ENCODE data around the gene PAN2. TPM values are rescaled to one million over a fixed set of nuclear protein-coding genes. Genes with fewer than 3 reads are reported as not detected.
"Not testable (repeated sequence)": the region's sequence is repeated elsewhere in the genome, so short reads cannot be mapped to it uniquely, and the experiment has no call there.

Gene PAN2
- total RNA-seq, 2 donors from 2014 or later, result 54.0 to 71.4 TPM

DNA sequence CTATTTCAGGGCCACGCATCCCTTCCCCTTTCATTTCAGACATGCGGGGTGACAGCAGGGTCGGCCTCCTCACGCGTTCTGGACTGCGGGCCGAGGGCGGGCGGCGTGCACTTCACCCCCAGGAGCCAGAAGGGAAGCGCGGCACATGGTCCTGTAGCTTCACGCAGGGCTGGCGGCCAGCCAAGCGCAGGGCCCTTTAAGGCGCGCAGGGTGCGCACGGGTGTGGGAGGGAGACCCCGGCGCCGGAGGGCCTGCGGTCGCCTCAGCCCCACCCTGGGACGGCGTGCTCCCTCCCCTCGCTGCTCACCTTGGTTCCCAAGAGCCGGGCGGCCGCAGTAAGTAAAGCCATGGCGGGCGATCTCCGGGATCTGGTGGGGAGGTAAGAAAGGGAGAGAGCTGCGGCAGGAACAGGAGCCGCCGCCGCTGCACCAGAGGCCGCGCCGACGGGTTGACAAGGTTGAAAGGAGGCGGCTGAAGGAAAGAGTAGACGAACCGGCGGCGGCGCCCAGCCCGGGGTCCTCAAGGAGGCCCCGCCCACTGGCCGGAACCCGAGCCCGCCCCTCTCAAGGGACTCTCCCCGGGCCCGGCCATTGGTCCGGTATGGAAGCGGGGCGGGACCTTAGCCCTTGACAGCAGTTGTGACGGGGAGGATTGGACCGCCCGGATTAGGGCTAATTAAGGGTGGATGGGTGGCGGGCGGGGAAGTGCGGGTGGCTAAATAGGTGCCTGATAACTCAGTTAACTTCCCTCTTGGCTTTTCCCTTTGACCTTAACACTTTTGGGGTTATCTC is 33.8 kb downstream of the PAN2 start, which contains the start of gene CS:
Gene CS (minus strand): TSS at position 478 of the 791 bp plus-strand sequence. CDS start 129 bp downstream, at position 349.
- ATAC-seq (peak; percentile 97 to 99), DNase-seq (ENCODE audit: low spot score in 2 of 2) (peak; percentile 95 to 98)
- no peaks in the 10 kb centered on the region for H3K9me3 Mint-ChIP-seq
- H3K27ac Mint-ChIP-seq, result peak within 1 kb of the TSS; percentile 92 to 95
- peaks cover 25 to 37% of the 10 kb centered on the region in 2 donors for H3K36me3 Mint-ChIP-seq

DNA sequence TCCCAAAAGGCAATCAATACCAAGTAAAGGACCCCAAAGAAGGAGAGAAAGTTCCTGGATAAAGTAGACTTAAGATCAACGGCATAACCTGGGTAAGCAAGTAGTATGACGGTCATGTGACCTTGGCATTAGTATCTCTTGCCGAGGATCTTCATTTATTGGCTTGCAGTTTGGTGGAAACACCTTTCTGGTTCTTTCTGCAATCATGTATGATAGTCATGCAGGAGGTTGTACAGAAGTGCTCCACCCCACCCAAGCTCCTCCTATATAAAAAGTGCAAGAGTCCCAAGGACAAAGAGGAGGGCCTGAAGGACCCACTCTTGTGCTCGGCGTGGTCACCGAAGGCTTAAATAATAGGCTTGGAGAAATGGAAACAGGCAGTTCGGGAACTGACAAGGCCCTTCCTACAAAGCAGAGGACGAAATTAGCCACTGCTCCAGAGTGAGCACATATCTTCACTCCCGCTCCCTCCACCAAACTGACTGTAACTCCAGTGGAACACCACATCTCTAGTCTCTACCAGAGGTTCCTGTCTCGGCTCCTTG is 34.4 kb downstream of the PAN2 start:
- Mint-ChIP-seq H3K27ac (peak overlapping the region; percentile 91 to 92), H3K36me3 (peaks cover 25 to 37% of the 10 kb centered on the region in 2 donors), H3K9me3 (no peaks in the 10 kb centered on the region)
- peak in 1 of 2 donors; percentile 23 for DNase-seq (ENCODE audit: low spot score in 2 of 2)
- peak in 1 of 2 donors; percentile 20 for ATAC-seq

DNA sequence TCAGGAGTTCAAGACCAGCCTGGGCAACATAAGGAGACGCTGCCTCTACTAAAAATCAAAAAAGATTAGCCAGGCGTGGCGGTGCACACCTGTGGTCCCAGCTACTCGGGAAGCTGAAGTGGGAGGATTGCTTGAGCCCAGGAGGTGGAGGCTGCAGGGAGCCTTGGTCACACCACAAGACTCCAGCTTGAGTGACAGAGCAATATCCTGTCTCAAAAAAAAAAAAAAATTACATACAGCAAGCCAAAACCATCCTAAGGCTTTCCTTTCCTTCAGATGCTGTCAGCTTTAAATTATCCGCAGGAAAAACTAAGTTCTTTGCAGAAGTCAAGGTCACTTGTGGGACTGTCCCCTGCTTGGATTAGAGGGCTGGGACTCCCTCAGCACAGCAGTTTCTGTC is 35.0 kb downstream of the PAN2 start:
- ATAC-seq (no peak), DNase-seq (ENCODE audit: low spot score in 2 of 2) (no peak)
- Mint-ChIP-seq H3K9me3 (no peaks in the 10 kb centered on the region), H3K36me3 (peaks cover 25 to 37% of the 10 kb centered on the region in 2 donors), H3K27ac (peak overlapping the region; percentile 91 to 92)

DNA sequence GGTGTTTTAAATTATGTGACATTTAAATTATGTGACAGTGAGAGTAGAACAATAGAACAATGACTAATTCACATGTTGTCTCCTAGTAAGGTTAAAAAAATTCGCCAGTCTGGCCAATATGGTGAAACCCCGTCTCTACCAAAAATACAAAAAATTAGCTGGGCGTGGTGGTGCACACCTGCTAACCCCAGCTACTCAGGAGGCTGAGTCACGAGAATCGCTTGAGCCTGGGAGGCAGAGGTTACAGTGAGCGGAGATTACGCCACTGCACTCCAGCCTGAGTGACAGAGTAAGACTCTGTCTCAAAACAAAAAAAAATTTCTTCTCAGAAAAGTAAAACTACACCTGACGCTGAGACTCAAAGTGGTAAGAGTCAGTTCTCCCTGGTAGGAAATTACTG is 36.4 kb downstream of the PAN2 start:
- no peak for DNase-seq (ENCODE audit: low spot score in 2 of 2)
- Mint-ChIP-seq H3K36me3 (peaks cover 25 to 37% of the 10 kb centered on the region in 2 donors), H3K27ac (peak overlapping the region in 1 of 2 donors; percentile 92), H3K9me3 (no peaks in the 10 kb centered on the region)
- ATAC-seq, result no peak

DNA sequence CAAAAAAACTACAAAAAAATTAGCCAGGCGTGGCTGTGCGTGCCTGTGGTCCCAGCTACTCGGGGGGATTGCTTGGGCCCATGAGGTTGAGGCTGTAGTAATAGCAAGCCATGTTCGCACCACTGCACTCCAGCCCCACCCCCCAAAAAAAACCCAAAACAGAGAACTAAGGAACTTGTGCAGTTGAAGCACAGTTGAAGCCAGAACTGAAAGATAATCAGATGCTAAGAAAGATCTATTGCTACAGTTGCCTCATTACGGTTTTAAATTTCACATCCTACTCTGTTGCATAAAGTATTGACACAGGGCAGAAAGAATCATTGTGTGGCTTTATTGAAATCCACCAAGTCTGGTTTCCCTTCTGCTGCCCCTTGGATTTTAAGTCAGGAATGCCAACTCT is 37.5 kb downstream of the PAN2 start:
- Mint-ChIP-seq H3K27ac (peak overlapping the region in 1 of 2 donors; percentile 68), H3K9me3 (no peaks in the 10 kb centered on the region), H3K36me3 (peaks cover 27 to 41% of the 10 kb centered on the region in 2 donors)
- DNase-seq (ENCODE audit: low spot score in 2 of 2) (no peak), ATAC-seq (no peak)

DNA sequence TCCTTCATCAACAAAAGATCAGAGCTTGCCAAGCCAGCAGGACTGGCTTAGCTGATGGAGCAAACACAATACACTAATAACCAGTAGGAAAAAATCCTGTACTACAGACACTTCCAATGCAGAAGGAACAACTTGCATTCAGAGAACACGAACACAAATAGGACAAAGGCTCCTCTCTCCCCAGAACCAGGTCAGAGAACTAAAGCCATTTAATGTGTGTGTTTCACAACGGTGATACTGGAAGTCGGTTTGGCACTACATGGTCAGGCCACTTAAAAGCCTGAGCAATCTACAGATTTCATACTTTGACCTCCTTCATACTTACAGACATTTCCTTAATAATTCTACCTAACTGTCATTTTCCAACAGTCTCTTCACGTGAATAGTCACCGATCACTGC is 40.0 kb downstream of the PAN2 start:
- DNase-seq (ENCODE audit: low spot score in 2 of 2) (no peak), ATAC-seq (no peak)
- H3K9me3 Mint-ChIP-seq, result no peaks in the 10 kb centered on the region
- H3K27ac Mint-ChIP-seq, result no peak overlapping the region
- peaks cover 21 to 34% of the 10 kb centered on the region in 2 donors for H3K36me3 Mint-ChIP-seq

DNA sequence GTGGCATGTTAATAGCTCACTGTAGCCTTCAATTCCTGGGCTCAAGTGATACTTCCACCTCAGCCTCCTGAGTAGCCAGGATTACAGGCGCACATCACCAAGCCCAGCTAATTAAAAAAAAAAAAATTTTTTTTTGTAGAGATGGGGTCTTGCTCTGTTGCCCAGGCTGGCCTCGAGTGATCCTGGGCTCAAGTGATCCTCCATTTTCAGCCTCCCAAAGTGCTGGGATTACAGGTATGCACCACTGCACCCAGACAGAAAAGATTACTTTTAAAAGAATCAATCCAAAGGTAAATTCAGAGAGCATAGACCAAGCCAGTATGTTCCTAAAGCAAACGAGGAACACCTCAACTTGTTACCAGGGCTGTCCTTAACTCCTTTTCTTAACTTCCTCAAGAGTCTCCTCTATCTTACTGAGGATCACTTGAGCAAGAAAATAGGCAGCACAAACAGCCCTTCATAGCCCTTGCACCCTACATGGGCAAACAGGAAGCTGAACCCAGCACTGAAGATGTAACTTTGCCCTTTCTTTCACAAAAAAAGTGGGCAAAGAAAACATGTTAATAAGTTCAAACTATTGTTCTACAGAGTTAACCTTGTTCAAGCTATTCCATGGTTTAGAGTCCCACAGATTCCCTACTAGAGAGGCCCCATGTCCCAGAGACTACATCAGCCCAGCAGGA is 45.0 kb downstream of the PAN2 start:
- ATAC-seq (no peak), DNase-seq (ENCODE audit: low spot score in 2 of 2) (no peak)
- Mint-ChIP-seq H3K36me3 (peaks cover 10 to 22% of the 10 kb centered on the region in 2 donors), H3K27ac (no peak overlapping the region), H3K9me3 (no peaks in the 10 kb centered on the region)

DNA sequence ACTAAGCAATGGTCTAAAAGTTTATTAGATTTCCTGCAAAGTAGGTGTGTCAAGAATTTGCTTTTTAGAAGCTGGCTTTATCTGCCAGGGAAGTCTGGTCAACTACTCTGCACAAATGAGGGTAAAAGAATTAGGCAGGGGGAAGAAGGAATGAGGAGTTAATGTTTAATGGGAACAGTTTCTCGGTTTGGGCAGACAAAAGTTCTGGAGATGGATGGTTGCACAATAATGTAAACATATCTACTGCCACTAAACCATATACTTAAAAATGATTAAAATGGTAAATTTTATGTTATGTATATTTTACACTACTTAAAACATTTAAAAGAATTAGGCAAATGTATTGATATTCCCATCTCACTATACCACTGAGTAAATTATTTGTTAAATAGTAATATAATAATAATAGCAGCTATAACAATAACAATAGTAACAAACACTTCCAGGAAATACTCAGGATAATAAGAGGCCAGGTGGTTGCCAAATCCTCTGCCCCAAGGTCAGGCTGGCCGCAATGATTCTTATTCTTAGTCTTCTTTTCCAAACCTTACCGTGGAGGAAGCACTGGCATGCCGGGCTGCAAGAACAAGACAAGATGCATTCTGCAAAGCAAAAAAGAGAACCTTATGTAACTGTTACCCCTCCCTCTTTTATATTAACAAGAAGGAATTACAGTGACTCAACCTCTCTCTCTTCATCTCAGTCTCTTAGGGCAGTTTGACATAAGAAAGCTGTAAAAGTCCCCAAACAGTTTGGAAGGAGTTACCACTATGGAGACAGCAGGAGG is 47.6 kb downstream of the PAN2 start:
- Mint-ChIP-seq H3K36me3 (peaks cover 8 to 24% of the 10 kb centered on the region in 2 donors), H3K27ac (no peak overlapping the region), H3K9me3 (no peaks in the 10 kb centered on the region)
- no peak for ATAC-seq
- DNase-seq (ENCODE audit: low spot score in 2 of 2), result no peak

DNA sequence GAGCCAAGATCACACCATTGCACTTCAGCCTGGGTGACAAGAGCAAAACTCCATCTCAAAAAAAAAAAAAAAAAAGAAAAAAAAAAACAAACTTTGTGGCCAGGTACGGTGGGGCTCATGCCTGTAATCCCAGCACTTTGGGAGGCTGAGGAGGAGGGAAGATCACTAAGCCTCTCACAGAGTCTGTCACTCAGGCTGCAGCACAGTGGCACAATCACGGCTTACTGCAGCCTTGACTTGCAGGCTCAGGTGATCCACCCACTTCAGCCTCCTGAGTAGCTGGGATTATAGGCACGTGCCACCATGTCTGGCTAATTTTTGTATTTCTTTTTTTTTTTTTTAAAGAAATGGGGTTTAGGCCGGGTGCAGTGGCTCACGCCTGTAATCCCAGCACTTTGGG is 49.5 kb downstream of the PAN2 start:
- ATAC-seq; H3K27ac Mint-ChIP-seq; H3K9me3 Mint-ChIP-seq; DNase-seq (ENCODE audit: low spot score in 2 of 2): not testable (repeated sequence)
- peaks cover 9 to 22% of the 10 kb centered on the region in 2 donors for H3K36me3 Mint-ChIP-seq

DNA sequence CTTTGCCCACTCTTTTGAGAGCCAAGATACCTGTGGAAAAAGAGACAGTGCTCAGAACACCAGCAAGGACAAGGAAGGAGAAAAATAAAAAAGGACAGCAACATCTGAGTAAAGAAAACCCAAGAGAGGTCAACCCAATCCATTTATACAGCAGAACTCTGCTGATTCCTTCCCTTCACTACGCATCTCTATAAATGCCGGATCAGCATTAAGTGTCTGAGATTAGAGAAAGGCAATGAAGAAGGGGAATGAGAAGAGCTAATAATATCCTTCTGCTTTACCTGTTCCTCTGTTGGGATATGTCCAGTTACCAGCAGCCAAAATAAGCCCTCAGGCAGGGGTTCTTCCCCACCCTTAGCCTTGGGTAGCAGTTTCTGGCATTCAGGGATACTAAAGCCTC is 51.2 kb downstream of the PAN2 start:
- Mint-ChIP-seq H3K36me3 (peaks cover 9 to 27% of the 10 kb centered on the region in 2 donors), H3K27ac (peak overlapping the region; percentile 25 to 84), H3K9me3 (no peaks in the 10 kb centered on the region)
- ATAC-seq (no peak), DNase-seq (ENCODE audit: low spot score in 2 of 2) (no peak)

DNA sequence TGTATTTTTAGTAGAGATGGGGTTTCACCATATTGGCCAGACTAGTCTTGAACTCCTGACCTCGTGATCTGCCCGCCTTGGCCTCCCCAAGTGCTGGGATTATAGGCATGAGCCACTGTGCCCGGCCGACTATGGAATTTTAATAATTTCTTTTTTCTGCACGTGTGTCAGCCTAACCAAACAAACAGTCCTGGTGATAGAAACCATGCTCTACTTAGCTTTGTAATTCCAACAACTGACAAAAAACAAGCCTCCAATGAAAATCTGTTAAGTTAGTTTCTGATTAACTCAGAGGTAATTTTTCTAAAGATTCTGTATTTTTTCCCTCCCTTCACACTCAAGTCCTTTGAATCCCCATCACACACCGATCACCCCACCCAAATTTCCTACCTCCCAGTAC is 51.8 kb downstream of the PAN2 start:
- no peak for DNase-seq (ENCODE audit: low spot score in 2 of 2)
- H3K36me3 Mint-ChIP-seq, result peaks cover 9 to 27% of the 10 kb centered on the region in 2 donors
- H3K9me3 Mint-ChIP-seq, result no peaks in the 10 kb centered on the region
- ATAC-seq, result no peak
- peak overlapping the region in 1 of 2 donors; percentile 77 for H3K27ac Mint-ChIP-seq

DNA sequence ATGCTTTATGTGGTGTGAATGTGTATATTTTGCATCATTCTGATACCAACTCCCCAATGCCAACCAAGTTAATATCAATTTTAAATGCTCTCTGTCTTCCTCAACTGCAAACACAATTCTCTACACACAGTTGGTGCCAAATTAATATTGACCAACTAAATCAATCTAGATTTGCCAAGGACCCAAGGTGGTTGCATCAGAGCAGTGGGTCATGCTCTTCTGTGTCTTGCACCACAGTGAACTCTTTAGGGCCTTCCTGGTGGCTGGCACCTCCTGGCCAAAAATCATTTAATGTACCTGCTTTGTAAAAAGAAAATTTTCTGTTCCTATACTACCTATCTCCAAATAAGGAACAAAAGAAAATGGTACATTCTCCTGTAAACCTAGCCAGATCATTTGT is 53.0 kb downstream of the PAN2 start:
- DNase-seq (ENCODE audit: low spot score in 2 of 2), result no peak
- Mint-ChIP-seq H3K36me3 (peaks cover 11 to 28% of the 10 kb centered on the region in 2 donors), H3K9me3 (no peaks in the 10 kb centered on the region), H3K27ac (peak overlapping the region in 1 of 2 donors; percentile 17)
- no peak for ATAC-seq

DNA sequence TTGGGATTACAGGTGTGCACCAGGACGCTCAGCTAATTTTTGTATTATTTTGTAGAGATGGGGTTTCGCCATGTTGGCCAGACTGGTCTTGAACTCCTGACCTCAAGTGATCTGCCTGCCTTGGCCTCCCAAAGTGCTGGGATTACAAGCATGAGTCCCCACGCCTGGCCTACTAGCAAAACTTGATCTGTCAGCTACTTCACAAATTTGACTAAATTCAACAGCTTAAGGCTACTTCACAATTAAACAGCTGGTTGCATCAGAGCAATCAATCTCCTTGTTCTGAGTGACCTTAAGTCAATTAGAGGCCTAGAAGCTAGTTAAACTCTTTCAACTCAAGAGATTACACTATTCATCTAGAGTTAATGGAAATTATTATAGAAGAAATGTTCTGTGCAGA is 54.9 kb downstream of the PAN2 start:
- no peak for DNase-seq (ENCODE audit: low spot score in 2 of 2)
- peak overlapping the region in 1 of 2 donors; percentile 81 for H3K27ac Mint-ChIP-seq
- H3K36me3 Mint-ChIP-seq, result peaks cover 8 to 29% of the 10 kb centered on the region in 2 donors
- H3K9me3 Mint-ChIP-seq, result no peaks in the 10 kb centered on the region
- ATAC-seq, result no peak

DNA sequence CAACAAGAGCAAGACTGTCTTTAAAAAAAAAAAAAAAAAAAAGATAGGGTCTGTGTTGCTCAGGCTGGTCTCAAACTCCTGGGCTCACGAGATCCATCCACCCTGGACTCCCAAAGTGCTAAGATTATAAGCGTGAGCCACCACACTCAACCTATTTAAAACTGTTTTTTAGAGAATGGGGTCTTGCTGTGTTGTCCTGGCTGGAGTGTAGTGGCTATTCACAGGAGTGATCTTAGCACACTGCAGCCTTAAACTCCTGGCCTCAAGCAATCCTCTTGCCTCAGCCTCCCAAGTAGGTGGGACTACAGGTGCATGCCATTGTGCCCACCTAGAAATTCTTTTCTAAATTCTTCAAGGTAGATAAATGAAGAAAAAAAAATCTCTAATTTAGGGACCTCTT is 59.5 kb downstream of the PAN2 start:
- Mint-ChIP-seq H3K9me3 (no peaks in the 10 kb centered on the region), H3K36me3 (peaks cover 4 to 23% of the 10 kb centered on the region in 2 donors), H3K27ac (no peak overlapping the region)
- DNase-seq (ENCODE audit: low spot score in 2 of 2) (no peak), ATAC-seq (no peak)

DNA sequence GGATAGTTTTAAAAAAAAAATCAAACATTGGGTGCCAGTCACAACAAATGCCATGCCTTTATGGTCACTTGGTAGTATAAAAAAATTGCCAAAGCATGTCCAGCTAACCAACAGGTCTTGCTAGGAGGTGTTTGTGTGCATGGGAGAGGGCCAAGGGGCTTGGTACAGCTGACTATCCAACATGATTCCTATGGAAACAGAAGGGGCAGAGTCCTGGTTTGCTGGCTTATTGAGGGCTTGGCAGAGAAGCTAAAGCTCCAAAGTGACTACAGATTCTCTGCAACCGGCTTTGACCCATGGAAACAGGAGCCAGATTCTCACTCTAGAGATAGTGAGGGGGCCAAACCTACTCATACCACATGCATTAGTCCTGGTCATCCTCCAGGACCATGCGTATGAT is 61.3 kb downstream of the PAN2 start:
- Mint-ChIP-seq H3K27ac (peak overlapping the region in 1 of 2 donors; percentile 50), H3K36me3 (peaks cover 4 to 18% of the 10 kb centered on the region in 2 donors)
- not testable (repeated sequence) for DNase-seq (ENCODE audit: low spot score in 2 of 2); H3K9me3 Mint-ChIP-seq; ATAC-seq

DNA sequence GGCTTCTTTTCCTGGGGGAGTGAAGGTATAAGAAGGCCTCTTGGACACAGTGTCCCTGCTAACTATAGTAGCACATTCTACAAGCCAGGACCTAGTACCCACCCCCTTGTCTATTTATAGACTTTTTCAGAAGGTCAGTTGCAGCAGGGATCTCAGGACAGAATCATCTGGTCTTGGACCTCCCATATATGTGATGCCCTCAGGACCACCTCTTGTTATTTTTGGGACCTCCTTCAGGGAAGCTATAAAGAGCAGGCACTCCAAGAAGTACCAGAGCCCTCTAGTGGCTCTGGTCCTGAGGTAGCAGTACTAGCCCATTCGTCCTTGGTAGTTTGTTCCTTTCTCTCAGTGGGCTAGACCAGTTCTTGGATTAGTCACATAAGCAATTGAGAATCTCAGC is 62.8 kb downstream of the PAN2 start:
- H3K9me3 Mint-ChIP-seq, result no peaks in the 10 kb centered on the region
- DNase-seq (ENCODE audit: low spot score in 2 of 2) (no peak), ATAC-seq (no peak)
- H3K27ac Mint-ChIP-seq, result peak overlapping the region; percentile 12 to 29
- peaks cover 4 to 18% of the 10 kb centered on the region in 2 donors for H3K36me3 Mint-ChIP-seq

All from activated naive CD4-positive, alpha-beta T cell treated with anti-CD3 and anti-CD28 coated beads, Interleukin-2, amount 50 U/mL, for 72 hours (primary cell).